ENCODE results near the gene NIN.

DNA sequence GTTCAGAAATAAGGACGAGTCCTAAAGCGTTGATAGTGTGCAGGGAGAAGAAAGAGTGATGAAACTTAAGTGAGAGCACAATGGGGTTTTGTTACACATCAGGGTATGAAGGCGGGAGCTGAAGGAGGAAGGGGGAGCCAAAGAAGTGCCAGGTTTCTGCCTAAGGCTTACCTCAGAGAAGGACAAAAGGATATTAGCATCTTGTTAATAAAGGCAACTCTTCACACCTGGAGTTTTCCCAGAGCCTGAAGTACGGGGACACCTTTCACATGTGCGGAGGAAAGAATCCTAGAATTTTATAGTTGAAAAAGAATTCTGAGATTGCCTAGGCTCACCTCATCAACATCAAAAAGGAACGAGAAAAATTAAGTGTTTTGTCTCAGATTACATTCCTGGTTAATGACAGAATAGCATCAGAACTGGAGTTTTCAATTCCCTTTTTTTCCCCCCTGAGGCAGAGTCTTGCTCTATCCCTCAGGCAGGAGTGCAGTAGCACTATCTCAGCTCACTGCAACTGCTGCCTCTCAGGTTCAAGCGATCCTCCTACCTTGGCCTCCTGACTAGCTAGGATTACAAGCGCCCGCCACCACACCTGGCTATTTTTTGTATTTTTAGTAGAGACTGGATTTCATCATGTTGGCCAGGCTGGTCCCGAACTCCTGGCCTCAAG lies 160.6 kb downstream of the NIN start:
- TF ChIP-seq GABPA (IDR thresholded peaks at IDR 0.05 in 1 of 2, conservative IDR thresholded peaks at IDR 0.05 in 1 of 2) (no peak), JUND (IDR thresholded peaks at IDR 0.05) (no peak)
- TF ChIP-seq, protein P1, sequence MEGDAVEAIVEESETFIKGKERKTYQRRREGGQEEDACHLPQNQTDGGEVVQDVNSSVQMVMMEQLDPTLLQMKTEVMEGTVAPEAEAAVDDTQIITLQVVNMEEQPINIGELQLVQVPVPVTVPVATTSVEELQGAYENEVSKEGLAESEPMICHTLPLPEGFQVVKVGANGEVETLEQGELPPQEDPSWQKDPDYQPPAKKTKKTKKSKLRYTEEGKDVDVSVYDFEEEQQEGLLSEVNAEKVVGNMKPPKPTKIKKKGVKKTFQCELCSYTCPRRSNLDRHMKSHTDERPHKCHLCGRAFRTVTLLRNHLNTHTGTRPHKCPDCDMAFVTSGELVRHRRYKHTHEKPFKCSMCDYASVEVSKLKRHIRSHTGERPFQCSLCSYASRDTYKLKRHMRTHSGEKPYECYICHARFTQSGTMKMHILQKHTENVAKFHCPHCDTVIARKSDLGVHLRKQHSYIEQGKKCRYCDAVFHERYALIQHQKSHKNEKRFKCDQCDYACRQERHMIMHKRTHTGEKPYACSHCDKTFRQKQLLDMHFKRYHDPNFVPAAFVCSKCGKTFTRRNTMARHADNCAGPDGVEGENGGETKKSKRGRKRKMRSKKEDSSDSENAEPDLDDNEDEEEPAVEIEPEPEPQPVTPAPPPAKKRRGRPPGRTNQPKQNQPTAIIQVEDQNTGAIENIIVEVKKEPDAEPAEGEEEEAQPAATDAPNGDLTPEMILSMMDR (IDR thresholded peaks at IDR 0.05; ENCODE audit: low read depth, low read length, missing input control): no peak
- TF ChIP-seq, protein P2, sequence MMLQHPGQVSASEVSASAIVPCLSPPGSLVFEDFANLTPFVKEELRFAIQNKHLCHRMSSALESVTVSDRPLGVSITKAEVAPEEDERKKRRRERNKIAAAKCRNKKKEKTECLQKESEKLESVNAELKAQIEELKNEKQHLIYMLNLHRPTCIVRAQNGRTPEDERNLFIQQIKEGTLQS (IDR thresholded peaks at IDR 0.05): no peak

All from liver (tissue), 3 donors.